Esophagus squamous epithelium (tissue), 4 donors: ENCODE results near the gene ROBO3.

ENCODE experiments used
- CTCF ChIP-seq, 6 experiments: fragments of 450-650 bp in 4 of 6; fragments of 200-600 bp in 2 of 6; sonication (generic) in 2 of 6; IDR thresholded peaks; one replicate each; pipeline ENCODE4 v1.5.1; 2016 to 2019; ENCODE audit warnings: antibody characterized with exemption in 6 of 6, mild to moderate bottlenecking in 4 of 6, moderate library complexity in 4 of 6
- POLR2A ChIP-seq, 4 donors: fragments of 450-650 bp; IDR thresholded peaks; one replicate each; pipeline ENCODE4 v1.6.1; 2017; ENCODE audit warnings: antibody characterized with exemption in 4 of 4, mild to moderate bottlenecking in 4 of 4, moderate library complexity in 3 of 4

GRCh38 chr11:124920870-124921609 lies 55.8 kb downstream of the ROBO3 start:
- no peak for TF ChIP-seq POLR2A (IDR thresholded peaks at IDR 0.05)
- TF ChIP-seq CTCF (IDR thresholded peaks at IDR 0.05): no peak
